GM19467 (cell line): ENCODE data around the gene ZNF157.
"Not testable (repeated sequence)": the region's sequence is repeated elsewhere in the genome, so short reads cannot be mapped to it uniquely, and the experiment has no call there.

ENCODE experiments used
- ATAC-seq: cut with Tn5 transposase; IDR thresholded peaks from one replicate; pipeline ENCODE4 v1.9.1; 2021; ENCODE audit warnings: mild to moderate bottlenecking, moderate library complexity; ENCODE audit not compliant: unreplicated experiment

ZNF157 gene

GRCh38 chrX:47370278-47370677, at the start of gene ZNF157:
Gene ZNF157 (plus strand): TSS chrX:47370578. CDS start chrX:47370669, 91 bp downstream.
- no peak for ATAC-seq

DNA sequence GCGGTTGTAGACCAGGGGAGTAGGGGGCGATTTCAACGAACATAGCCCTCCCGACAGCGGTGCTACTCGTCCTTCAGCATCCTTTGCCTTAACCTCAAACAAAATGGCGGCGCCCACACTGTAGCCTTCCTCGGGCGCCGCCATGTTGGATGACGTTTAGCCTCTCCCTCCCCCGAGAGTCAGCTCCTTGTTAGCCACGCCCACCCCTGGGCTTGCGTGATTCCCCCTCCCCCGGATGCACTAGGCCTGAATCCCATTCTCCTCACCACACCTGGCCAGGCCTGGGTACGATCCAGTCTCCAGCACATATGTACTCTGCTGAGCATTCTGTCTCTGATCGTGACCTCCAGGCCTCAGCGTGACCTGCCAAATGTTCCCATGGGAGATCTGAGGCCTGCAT, 49.0 kb upstream of the ZNF157 start:
- ATAC-seq: no peak

DNA sequence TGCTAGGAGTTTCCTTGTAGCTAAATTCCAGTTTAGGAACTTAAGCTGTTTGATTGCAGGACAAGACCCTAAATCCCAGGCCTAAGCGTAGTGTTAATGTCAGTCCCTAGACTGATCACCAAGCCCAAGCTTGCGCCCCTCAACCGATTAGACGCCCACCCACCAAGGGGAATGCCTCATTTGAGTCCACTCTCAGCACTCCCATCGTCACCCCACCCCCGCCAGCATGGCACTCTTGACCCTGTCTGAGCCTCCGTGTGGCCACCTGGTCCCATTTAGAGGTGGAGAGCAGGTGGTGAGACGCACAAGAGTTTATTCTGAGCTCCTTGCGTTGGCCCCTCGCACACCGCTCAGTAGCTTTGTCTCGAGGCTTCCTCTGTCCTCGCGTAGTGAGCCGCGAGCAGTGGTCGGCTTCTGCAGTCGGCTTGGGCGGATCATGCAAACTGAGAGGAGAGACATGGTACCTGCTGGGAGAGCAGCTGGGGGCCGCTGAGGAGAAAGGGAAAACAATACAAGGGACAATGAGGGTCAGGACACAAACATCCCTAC, 48.5 kb upstream of the ZNF157 start:
- ATAC-seq: no peak

GRCh38 chrX:47327902-47328301, 42.5 kb upstream of the ZNF157 start:
- ATAC-seq: no peak

- not testable (repeated sequence) for ATAC-seq
These were observed 37.6 kb upstream of the ZNF157 start for GRCh38 chrX:47332729-47333128.

DNA sequence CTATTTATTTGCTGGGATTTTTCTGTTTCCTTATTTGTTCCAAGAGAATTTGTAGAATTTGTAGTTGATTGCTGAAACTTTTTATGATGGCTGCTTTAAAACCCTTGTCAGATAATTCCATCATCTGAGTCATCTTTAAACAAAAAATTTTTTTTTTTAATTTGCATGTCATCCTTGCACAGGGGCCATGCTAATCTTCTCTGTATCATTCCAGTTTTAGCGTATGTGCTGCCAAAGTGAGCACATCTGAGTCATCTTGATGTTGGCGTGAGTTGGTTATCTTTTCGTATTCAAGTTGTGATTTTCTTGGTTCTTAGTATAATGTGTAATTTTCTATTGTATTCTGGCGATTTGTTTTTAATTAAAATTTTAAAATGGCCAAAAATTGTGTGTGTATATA, 18.7 kb upstream of the ZNF157 start:
- ATAC-seq: no peak

DNA sequence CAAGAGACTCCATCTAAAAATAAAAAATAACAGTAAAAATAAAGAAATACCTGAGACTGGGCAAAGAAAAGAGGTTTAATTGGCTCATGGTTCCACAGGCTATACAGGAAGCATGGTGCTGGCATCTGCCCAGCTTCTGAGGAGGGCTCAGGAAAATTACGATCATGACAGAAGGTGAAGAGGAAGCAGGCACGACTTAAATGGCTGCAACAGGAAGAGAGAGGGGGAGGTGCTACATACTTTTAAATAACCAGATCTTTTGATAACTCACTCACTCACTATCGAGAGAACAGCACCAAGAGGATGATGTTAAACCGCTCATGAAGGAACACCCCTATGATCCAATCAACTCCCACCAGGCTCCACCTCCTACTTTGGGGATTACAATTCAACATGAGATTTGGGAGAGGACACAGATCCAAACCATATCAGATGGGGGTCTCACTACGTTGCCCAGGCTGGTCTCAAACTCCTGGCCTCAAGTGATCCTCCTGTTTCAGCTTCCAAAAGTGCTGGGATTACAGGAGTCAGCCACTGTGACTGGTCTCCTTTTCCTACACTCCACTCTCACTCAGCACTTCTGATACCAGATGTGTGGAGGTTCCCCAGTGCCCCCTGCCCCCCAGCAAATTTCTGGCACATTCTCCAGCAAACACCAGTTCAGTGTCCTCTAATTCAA, 11.9 kb upstream of the ZNF157 start:
- ATAC-seq: no peak

DNA sequence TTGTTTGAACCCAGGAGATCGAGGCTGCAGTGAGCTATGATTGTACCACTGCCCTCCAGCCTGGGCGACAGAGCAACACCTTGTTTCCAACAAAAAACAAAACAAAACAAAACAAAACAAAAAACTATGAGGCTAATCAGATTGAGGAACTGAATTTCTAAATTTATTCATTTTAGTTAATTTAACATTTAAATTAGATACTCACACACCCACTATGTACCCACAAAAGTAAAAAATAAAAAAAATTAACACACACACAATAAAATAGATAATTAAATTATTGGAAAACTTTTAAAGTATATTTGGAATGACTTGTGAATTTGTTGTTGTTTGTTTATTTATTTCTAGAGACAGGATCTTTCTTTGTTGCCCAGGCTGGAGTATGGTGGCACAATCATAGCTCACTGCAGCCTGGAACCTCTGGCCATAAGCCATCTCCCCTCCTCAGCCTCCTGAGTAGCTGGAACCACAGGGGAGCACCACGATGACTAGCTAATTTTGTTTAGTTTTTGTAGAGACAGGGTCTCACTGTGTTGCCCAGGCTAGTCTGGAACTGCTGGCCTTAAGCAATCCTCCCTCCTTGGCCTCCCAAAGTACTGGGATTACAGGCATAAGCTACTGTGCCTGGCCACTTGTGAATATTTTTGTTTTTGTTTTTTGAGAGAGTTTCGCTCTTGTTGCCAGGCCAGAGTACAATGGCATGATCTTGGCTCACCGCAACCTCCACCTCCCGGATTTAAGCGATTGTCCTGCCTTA, 9.8 kb upstream of the ZNF157 start:
- ATAC-seq: no peak

DNA sequence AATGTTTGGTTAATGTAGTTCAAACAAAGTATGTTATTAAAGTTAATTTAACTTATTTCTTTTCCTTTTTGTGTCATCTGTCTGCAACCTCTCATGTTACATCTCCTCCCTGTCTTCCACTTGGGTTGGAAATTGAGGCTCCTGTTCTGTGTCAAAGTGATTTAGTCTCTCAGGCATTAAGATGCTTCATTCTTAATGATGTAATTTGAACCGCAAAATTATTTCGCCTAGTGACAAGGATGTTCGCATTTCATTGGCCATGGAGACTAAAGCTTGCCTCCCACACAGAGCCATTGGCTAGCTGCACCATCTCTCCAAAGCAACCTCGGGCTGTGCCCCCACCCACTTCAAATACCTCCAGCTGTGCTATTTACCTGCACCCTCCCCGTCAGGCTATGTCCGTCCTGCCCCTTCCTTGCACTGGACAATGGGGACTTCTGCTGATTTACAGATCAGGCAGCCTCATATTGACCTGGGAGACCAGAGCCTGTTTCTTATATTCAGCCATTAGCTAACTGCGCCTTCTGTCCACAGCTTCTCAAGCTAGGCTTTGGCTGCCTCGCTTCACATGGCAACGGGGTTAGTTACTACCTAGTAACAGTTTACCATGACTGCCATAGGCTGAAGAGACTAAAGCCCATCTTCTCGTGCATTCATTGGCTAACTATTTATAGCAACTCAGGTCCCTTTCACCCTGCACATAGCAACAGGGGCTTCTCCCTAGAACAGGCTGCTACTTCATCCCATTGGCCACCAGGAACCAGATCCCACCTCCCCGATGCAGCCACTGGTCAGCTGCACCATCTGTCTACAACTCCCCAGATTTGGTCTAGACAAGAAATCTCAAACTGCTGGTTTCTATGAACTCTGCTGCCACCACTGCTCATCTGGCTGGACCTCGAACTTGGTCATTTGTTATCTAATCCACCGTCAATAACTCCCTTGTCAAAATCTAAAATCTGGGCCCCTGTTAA, 8.6 kb upstream of the ZNF157 start:
- peak; percentile 81 for ATAC-seq

GRCh38 chrX:47366041-47366722, 4.2 kb upstream of the ZNF157 start:
- no peak for ATAC-seq

GRCh38 chrX:47373198-47373597, 2.8 kb downstream of the ZNF157 start:
- no peak for ATAC-seq

DNA sequence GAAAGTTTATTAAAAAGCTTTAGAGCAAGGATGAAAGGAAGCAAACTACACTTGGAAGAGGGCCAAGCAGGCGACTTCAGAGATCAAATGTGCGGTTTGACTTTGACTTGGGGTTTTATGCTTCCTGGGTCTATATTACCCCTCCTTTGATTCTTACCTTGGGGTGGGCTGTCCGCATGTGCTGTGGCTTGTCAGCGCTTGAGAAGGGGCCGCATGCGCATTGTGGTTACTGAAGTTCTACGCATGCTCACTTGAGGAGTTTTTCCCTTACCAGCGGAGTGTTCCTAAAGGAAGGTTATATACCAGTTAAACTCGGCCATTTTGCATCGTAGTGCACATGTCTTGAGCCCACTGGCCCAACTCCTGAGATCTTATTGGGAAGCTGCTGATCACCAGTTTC, 9.9 kb downstream of the ZNF157 start:
- no peak for ATAC-seq

DNA sequence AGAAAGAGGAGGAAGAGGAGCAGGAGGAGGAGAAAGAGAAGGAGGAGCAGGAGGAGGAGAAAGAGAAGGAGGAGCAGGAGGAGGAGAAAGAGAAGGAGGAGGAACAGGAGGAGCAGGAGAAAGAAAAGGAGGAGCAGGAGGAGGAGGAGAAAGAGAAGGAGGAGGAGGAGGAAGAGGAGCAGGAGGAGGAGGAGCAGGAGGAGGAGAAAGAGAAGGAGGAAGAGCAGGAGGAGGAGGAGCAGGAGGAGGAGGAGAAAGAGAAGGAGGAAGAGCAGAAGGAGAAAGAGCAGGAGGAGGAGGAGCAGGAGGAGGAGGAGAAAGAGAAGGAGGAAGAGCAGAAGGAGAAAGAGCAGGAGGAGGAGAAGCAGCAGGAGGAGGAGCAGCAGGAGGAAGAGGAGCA, 10.5 kb downstream of the ZNF157 start:
- ATAC-seq: not testable (repeated sequence)

DNA sequence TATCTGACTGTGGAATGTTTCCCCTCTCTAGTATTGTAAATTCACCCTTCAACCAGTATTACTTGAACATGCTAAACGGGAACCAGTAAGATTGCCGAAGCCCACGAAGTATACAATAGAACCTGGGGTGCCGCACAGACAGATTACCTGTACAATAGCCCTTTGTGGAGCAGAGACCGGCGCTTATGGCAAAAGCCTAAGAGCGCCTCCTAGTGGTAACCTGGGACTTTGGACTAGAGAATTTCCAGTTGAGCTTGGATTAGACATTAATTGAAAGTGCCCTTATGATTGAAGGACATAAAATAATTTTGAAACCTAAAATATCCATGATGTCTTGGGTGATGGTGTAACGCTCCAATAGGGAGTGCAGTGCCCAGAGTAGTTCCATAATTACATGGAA, 14.1 kb downstream of the ZNF157 start:
- ATAC-seq: no peak

- ATAC-seq: no peak
These were observed 20.4 kb downstream of the ZNF157 start for GRCh38 chrX:47390780-47391179.

- ATAC-seq: no peak
These were observed 42.8 kb downstream of the ZNF157 start for GRCh38 chrX:47413179-47413594.

DNA sequence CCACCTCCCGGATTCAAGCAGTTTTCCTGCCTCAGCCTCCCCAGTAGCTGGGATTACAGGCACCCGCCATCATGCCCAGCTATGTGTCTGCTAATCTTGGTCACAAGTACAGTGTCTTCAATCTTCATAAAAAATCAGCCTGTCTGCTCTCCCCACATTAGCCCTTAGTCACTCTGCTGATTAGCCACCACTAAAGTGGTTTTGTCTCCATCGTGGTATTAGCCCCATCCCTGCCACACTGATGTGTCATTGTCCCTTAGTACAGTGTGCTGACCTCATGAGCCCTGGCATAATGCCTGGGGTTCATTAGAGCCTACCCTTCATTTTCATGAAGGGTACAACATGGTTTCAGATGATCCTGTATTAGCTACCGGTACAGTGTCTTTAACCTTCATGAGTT, 49.9 kb downstream of the ZNF157 start:
- ATAC-seq: no peak

GRCh38 chrX:47420962-47421361, 50.6 kb downstream of the ZNF157 start:
- no peak for ATAC-seq

GRCh38 chrX:47422444-47422843, 52.1 kb downstream of the ZNF157 start:
- no peak for ATAC-seq

DNA sequence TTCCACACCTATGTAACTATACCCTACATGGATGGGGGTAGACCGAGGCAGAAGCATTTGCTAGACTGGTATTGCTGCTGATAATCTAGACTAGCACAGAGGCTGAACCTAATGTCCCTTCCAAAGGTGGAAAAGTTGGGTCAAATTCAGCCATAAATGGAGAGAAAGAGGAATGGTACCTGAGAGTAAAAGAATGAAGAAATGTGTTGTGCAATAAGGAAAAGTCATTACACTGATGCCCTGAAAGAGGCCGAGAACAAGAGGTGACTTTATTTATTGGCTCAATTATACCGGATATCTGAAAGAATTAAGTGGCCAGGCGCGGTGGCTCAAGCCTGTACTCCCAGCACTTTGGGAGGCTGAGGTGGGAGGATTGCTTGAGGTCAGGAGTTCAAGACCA, 60.5 kb downstream of the ZNF157 start:
- ATAC-seq: no peak
